ENCODE data around the gene NTMT1. TPM values are rescaled to one million over a fixed set of nuclear protein-coding genes. Genes with fewer than 3 reads are reported as not detected.

NTMT1 gene
- total RNA-seq, 1 experiment from 2014 or later: 84.8 TPM

- Histone ChIP-seq H3K4me3 (replicated peaks in 1 of 2; ENCODE audit: low read depth in 1 of 2, low read length in 2 of 2) (peak overlapping the region; percentile 88 to 99), H3K27me3 (ENCODE audit: insufficient read depth, low read length) (no peaks in the 10 kb centered on the region), H4K20me1 (ENCODE audit: insufficient read depth) (peaks cover 15% of the 10 kb centered on the region; the same call in 1 of the 2 replicates), H3K36me3 (ENCODE audit: control insufficient read depth in 1 of 2, insufficient read depth in 2 of 2, low read length in 2 of 2) (peaks cover 14 to 44% of the 10 kb centered on the region in 2 experiments; a peak in 3 of 4 replicates), H3K4me2 (ENCODE audit: low read length) (peak overlapping the region; percentile 88), H3K79me2 (ENCODE audit: insufficient read depth, low read length) (peaks cover 68% of the 10 kb centered on the region), H3K4me1 (ENCODE audit: control insufficient read depth in 1 of 2, insufficient read depth in 2 of 2, low read length in 2 of 2) (peaks cover 11 to 38% of the 10 kb centered on the region in 2 experiments), H2AFZ (ENCODE audit: low read depth, low read length, poor library complexity, severe bottlenecking) (no peak overlapping the region), H3K9me2 (ENCODE audit: insufficient read depth) (no peaks in the 10 kb centered on the region), H3K27ac (ENCODE audit: low read depth, low read length) (peak overlapping the region; percentile 86), H3K9ac (ENCODE audit: low read length) (peak overlapping the region; percentile 96), H3K9me3 (ENCODE audit: control insufficient read depth in 1 of 2, insufficient read depth in 1 of 2, low read depth in 1 of 2, low read length in 2 of 2) (no peaks in the 10 kb centered on the region)
- DNase-seq (ENCODE audit: low read depth, low spot score) (no peak), ATAC-seq (no peak)
- ChIA-PET RAD21 (ENCODE audit: low non-redundant PET in 1 of 2, low total read pairs in 2 of 2, uncharacterized antibody in 2 of 2, unreplicated experiment in 2 of 2) (no interaction called here), POLR2A (interaction anchor here (0.8 to 1.2 kb wide), 3 partner anchors 9 to 488 kb away, joined by 3 read pairs; no protein-coding TSS in a partner anchor), CTCF (interaction anchor here (1.1 to 1.5 kb wide), 2 partner anchors 12 to 496 kb away, joined by 3 read pairs; no protein-coding TSS in a partner anchor)
- intact Hi-C loops (cut with micrococcal nuclease): no loop called here
- no peak for TF ChIP-seq ZBTB33 (IDR thresholded peaks at IDR 0.05; ENCODE audit: extremely low read depth, insufficient replicate concordance, low read length)
- TF ChIP-seq SIN3A (IDR thresholded peaks at IDR 0.05; ENCODE audit: low read depth): no peak
- TF ChIP-seq EZH2 (IDR thresholded peaks at IDR 0.05): no peak
- TF ChIP-seq CEBPB (IDR thresholded peaks at IDR 0.05; ENCODE audit: low read depth): no peak
- no peak for TF ChIP-seq YY1 (IDR thresholded peaks at IDR 0.05; ENCODE audit: extremely low read depth, insufficient replicate concordance, low read depth, low read length)
- TF ChIP-seq, protein P1, sequence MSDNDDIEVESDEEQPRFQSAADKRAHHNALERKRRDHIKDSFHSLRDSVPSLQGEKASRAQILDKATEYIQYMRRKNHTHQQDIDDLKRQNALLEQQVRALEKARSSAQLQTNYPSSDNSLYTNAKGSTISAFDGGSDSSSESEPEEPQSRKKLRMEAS (IDR thresholded peaks at IDR 0.05): no peak
- TF ChIP-seq POLR2AphosphoS5 (IDR thresholded peaks at IDR 0.05; ENCODE audit: low read depth, low read length): no peak
- no peak for TF ChIP-seq POLR2A (IDR thresholded peaks at IDR 0.05; ENCODE audit: borderline replicate concordance, extremely low read depth, insufficient read depth, insufficient read length)
- no peak for TF ChIP-seq ATF3 (IDR thresholded peaks at IDR 0.05)
- no peak for TF ChIP-seq TCF7L2 (IDR thresholded peaks at IDR 0.05; ENCODE audit: borderline replicate concordance, extremely low read depth, insufficient read depth, insufficient read length)
- TF ChIP-seq SP1 (IDR thresholded peaks at IDR 0.05; ENCODE audit: low read depth): no peak
- no TSS peak for BruUV-seq (replicated peaks)
Observed at GRCh38 chr9:129627556-129628440, 1.8 kb downstream of the NTMT1 start.

Measured in HCT116 (cell line).